DMS153 treated with DMSO at 0.1 percent for 48 hours (cell line): ENCODE measurements around the gene TENT4A.

Experiments used
- DNase-seq: peaks from one replicate; lab custom pipeline; 2025; ENCODE audit not compliant: unreplicated experiment; lab: John Stamatoyannopoulos, UW

Gene TENT4A

DNA sequence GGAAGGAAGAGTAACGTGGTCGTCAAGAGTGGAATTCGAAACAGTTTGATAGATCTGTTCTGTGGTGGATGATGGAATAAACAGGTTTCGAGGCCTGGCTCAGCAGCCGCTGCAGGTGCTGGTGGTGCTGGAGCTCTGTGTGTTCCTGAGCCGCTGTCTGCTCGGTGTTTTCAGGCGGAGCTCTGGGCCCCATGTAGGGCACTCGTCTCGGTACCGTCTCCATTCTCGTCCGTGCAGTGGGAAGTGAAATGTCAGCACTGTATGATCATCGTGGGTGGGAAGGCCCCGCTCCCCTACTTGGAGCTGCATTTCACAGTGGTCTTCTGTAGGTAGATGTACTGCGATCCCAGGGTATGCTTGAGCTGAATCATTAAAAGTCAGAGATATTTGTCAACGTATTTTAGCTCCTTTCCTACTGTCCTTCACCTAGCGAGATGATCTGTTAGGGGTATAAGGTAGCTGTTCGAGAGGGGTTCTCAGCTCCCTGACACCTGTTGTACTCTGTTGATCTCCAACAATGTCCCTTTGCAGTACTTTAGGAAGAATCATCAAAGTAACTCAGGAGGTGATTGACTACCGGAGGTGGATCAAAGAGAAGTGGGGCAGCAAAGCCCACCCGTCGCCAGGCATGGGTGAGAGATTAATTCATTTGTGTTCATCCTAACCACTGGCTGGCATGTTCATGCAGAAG lies 35.9 kb downstream of the TENT4A start:
- DNase-seq: no peak

DNA sequence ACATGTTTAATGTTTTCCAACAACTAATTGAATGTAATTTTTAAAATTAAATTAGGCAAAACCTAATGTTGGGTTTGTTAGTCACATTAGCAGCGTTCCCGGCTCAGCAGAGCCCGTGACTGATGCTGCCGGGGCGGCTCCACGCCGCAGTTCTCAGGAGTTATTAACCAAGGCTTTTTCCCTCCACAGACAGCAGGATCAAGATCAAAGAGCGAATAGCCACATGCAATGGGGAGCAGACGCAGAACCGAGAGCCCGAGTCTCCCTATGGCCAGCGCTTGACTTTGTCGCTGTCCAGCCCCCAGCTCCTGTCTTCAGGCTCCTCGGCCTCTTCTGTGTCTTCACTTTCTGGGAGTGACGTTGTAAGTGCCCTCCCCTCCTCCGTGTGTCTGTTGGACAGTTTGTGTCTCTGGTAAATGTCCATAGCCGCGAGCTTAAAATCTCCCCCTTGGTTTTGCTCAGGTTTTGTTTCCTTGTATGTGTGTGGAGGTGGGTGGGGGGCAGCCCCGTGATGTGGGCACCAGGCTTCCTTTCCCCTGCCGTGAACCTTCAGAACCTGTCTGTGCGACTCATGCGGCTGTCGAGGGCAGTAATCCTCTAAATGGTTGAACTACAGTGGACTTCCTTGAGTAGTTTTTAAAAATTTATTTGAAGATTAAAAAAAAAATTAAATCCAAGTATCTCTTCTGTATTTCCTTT lies 37.1 kb downstream of the TENT4A start:
- DNase-seq: no peak

DNA sequence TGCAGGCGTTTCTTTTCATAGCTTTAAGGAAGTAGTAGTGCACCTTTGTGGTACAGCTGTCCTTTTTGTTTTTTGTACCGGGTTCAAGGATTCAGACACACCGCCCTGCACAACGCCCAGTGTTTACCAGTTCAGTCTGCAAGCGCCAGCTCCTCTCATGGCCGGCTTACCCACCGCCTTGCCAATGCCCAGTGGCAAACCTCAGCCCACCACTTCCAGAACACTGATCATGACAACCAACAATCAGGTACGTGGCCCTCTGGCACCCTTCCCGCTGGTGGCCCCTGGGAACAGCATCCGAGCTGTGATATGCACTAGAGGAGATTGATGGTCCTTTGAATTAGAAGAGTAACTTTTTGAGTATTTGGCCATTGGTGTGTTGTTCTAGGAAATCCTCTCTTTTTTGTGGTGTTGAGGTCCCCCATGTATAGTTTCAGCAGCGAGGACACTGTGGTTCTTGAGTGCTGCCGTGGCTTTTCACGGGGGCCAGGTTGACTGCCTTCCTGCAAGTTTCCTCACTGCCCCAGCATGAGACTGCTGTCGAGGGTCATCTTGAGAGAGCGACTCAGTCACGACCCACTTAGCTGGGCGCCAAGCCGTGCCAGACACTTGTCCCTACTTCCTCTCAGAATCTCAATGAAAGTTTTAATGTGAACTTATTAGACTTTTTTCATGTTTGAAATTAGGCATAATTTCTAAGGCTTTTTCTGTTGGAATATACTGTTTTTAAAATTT lies 37.9 kb downstream of the TENT4A start:
- no peak for DNase-seq

DNA sequence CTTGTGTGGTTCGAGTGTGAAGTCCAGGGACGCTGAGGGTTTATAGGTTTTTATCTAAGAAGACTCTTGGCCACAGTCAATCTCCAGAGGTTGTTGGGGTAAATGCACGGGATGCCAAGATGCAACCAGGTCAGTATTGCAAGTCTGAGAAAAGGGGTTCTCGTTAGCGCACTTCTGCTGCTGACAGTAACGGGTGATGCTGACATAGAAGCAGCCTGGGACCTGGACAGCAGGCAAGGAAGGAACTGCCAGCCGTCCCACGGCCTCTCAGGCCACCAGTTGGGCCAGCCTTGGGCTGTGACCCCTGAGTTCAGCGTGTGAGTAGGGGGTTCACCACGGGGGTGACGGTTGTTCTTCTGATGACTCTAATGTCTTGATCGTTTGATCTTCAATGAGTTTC lies 39.0 kb downstream of the TENT4A start:
- DNase-seq: no peak

DNA sequence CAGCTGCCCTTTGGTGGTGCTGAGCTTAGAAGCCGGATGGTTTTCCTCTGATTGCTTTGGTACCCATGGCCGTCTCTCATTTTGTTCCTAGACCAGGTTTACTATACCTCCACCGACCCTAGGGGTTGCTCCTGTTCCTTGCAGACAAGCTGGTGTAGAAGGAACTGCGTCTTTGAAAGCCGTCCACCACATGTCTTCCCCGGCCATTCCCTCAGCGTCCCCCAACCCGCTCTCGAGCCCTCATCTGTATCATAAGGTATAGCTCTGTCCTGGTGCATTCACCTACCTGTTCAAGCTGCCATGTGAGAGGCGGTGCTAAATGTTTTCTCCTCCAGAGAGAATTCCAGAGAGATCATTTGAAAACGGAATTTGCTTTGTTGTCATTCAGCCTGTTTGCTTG lies 39.5 kb downstream of the TENT4A start:
- DNase-seq: no peak

DNA sequence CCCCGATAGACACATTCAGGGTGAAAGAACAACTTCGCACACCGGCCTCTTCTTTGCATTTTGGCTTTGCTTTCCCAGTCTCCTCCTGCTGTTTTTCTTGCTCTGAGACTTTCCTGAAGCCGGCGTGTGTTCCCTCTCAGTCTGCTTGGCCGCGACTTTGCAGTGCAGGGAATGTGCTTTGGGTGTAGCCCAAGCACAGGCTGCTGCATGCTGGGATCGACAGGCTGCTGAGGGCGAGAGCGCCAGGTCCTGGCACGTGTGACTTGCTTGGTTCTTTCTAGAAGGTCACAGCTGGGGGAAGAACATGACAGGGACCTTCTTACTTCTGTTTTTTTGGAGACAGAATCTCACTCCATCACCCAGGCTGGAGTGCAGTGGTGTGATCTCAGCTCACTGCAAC lies 40.6 kb downstream of the TENT4A start:
- DNase-seq: no peak

DNA sequence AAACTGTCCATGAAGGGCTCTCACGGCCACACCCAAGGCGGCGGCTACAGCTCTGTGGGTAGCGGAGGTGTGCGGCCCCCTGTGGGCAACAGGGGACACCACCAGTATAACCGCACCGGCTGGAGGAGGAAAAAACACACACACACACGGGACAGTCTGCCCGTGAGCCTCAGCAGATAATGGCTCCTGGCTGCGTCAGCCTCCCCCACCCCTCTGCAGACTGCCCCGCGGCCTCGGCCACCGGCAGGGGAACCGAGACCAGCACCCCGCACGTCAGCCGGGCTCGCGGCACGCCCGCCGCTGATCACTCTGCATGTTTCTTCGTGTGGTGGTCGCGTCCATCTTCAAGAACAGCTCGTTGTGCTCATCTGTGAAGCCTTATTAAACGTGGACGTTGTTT lies 41.5 kb downstream of the TENT4A start:
- no peak for DNase-seq

DNA sequence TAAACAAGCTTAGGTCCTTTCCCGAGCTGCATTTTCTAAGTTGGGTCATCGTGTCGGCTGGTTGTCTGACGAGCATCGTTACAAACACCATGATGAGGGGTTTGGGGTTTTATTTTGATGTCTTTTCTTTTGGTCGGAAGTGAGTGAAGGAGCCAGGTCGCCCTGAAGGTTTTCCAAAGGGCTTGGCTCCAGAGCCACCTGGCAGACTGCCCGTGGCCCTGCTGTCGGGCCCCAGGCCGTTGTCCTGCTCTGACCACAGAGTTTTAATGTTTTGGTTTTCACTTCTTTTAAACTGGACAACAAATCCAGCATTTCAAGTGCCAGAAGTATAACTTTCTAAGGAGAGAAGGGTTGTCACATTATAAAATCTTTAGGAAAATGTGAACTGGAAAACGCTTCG lies 42.3 kb downstream of the TENT4A start:
- no peak for DNase-seq

DNA sequence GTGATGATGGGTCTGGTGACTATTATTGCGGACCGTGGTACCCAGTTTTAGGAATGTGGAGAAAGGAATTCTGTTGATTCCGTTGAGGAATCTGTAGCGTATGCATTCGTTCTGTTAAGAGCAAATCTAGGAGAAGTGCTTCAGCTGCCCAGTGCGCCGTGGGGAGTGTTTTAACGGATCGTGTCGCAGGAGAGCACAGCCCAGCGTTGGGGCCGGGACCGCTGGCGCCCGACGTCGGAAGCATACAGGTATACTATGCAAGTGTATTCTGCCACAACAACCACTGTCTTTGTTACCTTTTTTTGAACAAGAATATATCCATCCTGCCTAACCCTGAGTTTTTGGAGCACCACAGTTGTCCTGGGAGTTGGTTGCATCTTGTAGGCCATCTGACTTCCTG lies 42.7 kb downstream of the TENT4A start:
- DNase-seq: no peak

DNA sequence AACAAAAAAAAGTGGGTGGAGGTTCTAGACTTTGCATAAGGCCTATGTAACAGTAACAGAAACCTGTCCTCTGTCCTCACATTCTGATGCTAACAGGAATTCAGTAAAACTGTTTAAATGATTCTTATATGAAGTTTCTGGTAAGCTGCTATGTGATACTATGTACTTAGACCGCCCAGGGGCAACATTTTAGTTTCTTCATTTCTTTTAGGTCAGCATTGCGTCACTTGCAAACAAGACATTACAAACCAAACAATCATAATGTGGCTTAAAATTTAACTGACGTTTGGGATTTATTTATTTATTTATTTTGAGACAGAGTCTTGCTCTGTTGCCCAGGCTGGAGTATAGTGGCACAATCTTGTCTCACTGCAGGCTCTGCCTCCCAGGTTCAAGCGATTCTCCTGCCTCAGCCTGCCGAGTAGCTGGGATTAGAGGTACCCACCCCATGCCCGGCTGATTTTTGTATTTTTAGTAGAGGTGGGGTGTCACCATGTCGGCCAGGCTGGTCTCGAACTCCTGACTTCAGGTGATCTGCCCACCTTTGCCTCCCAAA lies 44.3 kb downstream of the TENT4A start:
- DNase-seq: no peak

DNA sequence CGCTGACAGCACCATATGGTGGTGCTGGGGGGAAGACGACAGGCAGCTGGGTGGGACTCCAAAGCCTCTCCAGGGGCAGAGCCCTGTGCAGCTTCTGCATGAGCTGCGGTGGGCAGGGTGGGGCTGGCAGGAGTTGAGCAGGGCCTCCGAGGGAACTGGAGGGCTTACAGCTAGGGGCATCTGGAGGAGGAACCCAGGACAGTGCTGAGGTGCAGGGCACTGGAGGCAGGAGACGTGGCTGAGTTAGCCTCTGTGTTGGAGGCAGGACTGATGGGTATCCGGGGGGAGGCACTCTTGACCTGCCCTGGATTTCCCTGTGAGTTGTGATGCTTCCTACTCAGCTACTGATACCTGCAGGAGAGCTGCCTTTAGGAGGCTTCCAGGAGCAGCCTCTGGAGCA lies 45.0 kb downstream of the TENT4A start:
- no peak for DNase-seq

DNA sequence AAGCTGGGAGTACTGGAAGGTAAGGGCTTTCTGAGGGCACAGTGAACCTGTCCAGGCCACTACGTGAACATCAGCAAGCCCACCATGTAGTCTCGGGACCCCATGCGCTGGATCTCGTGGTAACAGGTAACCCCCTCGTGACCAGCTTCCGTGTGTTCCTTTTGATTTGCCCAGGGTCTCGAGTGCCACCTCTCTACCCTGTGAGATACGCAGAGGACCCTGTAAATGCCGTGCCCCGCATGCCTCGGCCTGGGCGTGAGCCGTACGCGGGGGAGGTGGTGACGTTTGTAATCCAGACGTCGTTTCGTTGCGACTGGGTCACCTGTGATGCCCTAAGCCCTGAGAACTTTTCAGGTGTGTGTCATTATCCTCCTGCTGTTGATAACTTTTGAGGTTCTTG lies 45.5 kb downstream of the TENT4A start:
- no peak for DNase-seq

DNA sequence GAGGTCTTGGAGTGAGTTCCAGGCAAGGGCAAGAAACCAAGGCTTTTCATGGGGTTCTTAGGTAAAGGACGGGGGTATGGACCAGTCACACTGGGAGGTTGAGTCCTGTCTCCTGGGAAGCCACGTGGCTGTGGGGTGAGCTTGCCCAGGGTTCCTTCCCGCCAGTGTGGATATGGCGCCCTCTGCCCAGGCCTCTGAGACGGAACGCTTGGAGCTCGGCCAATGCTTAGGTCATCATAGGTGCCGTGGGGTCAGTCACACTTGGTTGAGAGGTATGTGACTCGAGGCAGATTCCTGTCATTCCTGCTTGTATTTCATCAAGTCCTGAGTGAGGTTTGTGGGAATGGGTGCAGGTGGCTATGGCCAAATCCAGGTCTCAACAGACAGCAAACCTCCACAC lies 46.2 kb downstream of the TENT4A start:
- DNase-seq: no peak

DNA sequence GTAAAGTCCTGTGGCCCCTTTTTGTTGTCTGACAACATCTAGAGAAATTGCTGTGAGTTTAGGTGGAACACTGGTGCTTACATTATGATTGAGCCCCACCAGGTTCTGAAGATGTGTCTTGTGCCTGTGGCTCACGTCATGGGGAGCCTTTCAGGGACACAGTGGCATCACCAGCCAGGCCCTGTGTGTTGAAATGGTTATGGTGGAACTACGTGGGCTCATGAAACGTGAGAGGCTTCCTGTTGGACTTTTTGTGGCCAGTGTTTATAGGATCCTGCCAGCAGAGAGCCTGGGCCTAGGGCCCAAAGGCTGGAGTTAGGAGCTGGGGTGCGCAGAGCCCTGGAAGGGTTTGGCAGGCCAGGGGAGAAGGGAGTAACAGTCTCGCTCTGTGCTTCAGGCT lies 46.8 kb downstream of the TENT4A start:
- no peak for DNase-seq

DNA sequence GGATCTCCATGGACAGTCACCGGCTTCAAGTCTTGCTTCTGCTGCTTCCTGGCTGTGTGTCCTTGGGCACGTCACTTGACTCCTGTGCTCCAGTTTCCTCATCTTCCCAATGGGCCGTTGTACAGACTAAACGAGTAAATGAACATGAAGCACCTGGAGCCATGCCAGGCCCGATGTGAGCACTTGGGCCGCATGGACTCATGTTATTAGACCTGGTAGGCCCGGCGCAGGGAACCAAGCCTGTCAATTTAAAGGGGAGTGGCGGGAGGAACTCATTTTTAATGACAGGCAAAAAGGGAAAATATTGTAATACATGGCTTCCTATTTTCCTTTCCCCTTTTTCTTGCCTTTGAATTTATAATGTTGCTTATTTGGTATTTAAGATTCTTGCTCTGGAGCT lies 47.5 kb downstream of the TENT4A start:
- DNase-seq: no peak

DNA sequence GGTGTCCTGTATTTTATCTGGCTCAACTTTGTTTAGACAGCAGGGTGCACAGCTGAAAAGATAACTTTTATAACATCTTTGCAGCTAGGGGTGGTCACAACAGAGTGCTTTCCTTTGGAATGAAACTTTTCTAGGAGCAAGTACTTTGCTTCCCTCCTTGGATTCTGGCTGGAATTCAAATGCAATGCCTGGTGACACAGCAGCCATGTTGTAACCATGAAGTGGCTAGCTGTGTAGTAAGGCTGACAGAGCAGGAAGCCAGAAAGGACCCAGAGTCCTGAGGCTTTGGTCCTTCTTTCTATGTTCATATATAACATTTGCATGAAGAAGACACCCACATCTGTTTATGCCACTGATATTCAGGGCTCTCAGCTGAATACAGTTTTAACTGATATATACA lies 48.1 kb downstream of the TENT4A start:
- DNase-seq: no peak

DNA sequence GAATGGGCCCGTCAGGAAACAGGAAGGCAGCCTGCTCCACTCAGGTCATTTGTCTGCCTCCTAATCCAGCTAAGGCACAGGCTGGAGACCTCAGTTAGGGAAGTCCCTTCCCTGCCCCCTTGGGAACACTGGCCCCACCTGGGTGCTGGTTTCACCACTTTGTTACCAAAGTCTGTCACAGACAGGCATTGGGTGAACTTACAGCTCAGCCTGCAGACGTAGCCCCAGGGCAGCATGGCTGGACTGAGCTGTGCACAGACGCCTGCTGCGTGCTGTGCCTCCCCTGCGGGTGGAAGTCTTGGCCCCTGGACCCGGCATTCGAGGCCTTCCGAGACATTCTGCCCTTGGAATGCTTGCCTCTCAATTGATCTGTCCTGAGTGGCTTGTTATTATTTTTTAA lies 48.9 kb downstream of the TENT4A start:
- DNase-seq: no peak

DNA sequence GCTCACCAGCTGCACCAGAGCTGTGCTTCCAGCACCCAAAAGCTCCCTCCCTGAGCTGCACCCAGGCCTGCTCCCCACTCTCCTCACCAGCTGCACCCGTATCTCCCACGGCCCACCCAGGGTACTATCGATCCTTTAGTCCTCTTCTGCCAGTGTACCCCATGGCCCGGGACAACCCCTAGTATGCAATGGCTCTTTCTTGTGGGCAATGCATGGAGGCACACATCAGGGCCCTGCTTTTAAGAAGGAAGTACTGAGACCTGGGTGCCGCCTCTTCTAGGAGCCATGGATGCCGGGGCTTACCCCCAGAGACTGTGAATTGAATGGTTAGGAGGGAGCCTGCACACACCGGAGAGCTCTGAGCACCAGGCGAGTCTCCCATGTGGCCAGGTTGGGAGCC lies 49.5 kb downstream of the TENT4A start:
- DNase-seq: no peak

DNA sequence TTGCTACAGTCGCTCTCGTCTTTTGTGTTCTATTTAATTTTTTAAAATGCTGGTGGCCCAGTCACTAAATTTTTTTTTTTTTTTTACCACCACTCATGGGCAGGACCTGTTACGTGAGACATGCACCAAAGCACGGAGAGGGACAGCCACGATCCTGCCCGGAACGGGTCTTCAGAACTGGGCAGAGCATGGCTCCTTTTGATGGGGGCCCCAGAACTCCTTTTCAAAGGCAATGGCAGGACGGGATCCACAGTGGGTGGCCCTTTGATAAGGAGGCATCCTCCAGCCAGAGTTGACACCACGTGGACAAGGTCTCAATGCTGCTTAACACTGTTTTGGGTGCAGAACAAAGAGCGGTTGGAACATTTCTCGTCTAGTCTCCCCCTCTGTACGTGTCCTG lies 50.0 kb downstream of the TENT4A start:
- no peak for DNase-seq

DNA sequence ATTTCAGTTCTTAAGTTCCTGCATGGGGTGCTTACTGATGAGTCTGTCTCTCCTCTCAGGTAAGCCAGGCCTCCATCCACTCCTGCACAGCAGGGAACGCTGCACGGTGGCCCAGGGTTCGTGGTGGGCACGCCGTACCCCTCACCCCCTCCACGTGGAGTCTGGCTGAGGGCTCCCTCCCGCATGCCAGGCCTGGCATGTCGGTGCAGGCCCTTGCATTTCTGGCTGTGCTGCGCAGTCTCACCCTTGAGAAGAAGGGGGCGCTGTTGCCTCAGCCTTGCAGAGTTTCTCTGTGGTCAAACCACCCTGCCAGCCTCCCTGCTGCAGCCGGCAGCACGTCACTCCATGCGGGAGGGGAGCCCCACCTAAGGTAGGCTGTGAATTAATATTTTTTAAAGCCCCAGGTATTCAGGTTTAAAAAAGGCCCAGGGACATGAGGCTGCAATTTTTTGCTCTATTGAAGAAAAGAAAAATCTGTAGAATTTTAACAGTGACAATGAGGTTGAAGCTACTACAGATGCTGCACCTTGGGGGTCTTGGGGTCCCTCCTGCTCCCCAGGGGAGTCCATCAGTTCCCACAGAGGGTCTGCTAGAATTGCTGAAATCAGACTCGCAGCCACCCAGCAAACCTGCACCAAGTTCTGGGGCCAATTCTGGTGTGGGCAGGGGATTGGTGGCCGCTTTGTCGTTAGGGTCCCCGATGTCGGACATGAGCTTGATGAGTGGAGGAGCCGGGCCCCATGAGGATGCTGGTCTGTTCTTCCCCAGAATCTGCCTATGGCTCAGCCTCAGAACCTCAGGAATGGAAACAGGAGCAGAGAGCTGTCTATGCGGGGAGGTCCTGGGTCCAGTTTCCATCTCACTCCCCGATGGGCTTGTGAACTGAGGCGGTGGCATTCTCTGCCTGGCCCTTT lies 52.6 kb downstream of the TENT4A start:
- DNase-seq: peak; percentile 90

DNA sequence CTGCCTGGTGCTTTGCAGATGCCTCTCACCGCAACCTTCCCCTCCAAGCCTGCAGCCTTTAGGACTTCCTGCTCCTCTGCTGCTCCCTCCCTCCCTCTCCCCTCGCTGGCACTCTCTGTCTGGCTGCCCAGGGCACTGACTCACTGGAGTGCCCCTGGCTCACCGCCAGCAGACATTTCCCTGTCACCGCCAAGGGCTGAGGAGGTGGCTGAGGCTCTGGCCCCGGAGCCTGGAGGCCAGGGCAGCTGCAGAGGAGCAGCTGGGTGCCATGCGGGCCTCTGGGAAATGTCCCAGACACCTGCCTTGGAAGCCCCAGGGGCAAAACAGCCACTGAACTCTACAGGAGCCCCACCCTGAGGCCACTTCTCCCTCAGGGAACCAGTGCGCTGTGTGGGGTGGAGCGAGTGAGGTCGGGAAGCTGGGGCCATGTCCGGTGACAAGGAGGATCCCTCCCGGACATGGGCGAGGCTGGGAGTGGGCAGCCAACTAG lies 53.4 kb downstream of the TENT4A start:
- DNase-seq: peak; percentile 99
